Keratinocyte (primary cell): ENCODE data around the gene P2RX3.

ENCODE experiments used
- CTCF ChIP-seq, 3 experiments: IDR thresholded peaks in 1 of 3; conservative IDR thresholded peaks in 1 of 3; optimal IDR thresholded peaks in 1 of 3; 2 replicates in 2 of 3; 3 replicates in 1 of 3; pipeline versions ENCODE3 to v1.5.1; 2011; ENCODE audit warnings: low read length in 3 of 3, mild to moderate bottlenecking in 3 of 3, moderate library complexity in 2 of 3, control low read depth in 1 of 3, inconsistent platforms in 1 of 3; ENCODE audit not compliant: insufficient read depth in 2 of 3; ENCODE audit errors: extremely low read depth in 1 of 3
- EZH2 ChIP-seq: IDR thresholded peaks from one replicate; pipeline ENCODE4 v1.6.1; 2012; ENCODE audit warnings: inconsistent platforms, mild to moderate bottlenecking, low read length, moderate library complexity

- TF ChIP-seq CTCF (optimal IDR thresholded peaks at IDR 0.05 in 1 of 3, IDR thresholded peaks at IDR 0.05 in 1 of 3, conservative IDR thresholded peaks at IDR 0.05 in 1 of 3; ENCODE audit: extremely low read depth in 1 of 3, insufficient read depth in 2 of 3, low read length in 3 of 3): no peak
- TF ChIP-seq EZH2: no peak
Measured at GRCh38 chr11:57396744-57397143, 58.6 kb downstream of the P2RX3 start.
